DMS53 (cell line): ENCODE data around the gene MED15.

Experiments used
- DNase-seq: peaks from one replicate; lab custom pipeline; 2025; lab: John Stamatoyannopoulos, UW

MED15 gene

GRCh38 chr22:20552443-20553401 is 45.3 kb downstream of the MED15 start:
- DNase-seq: no peak

- DNase-seq: no peak
Measured at GRCh38 chr22:20553947-20554741, 46.7 kb downstream of the MED15 start.

- no peak for DNase-seq
Measured at GRCh38 chr22:20554824-20555223, 47.4 kb downstream of the MED15 start.

- no peak for DNase-seq
Measured at GRCh38 chr22:20558534-20558933, 51.1 kb downstream of the MED15 start.

GRCh38 chr22:20559174-20559760 is 51.9 kb downstream of the MED15 start:
- no peak for DNase-seq

GRCh38 chr22:20560716-20561115 is 53.3 kb downstream of the MED15 start:
- DNase-seq: no peak

GRCh38 chr22:20561882-20562281 is 54.5 kb downstream of the MED15 start:
- DNase-seq: no peak

- no peak for DNase-seq
Measured at GRCh38 chr22:20562607-20563465, 55.4 kb downstream of the MED15 start.

GRCh38 chr22:20563466-20563906 is 56.1 kb downstream of the MED15 start:
- DNase-seq: no peak

- DNase-seq: no peak
Measured at GRCh38 chr22:20563941-20564371, 56.5 kb downstream of the MED15 start.

- DNase-seq: no peak
Measured at GRCh38 chr22:20565079-20565734, 57.8 kb downstream of the MED15 start.

- no peak for DNase-seq
Measured at GRCh38 chr22:20565761-20566160, 58.4 kb downstream of the MED15 start.

GRCh38 chr22:20566420-20567260 is 59.2 kb downstream of the MED15 start:
- DNase-seq: no peak

- DNase-seq: no peak
Measured at GRCh38 chr22:20567371-20567847, 60.0 kb downstream of the MED15 start.

GRCh38 chr22:20567993-20568417 is 60.6 kb downstream of the MED15 start:
- no peak for DNase-seq

GRCh38 chr22:20568502-20569058 is 61.2 kb downstream of the MED15 start:
- no peak for DNase-seq

- no peak for DNase-seq
Measured at GRCh38 chr22:20569059-20570058, 61.9 kb downstream of the MED15 start.

GRCh38 chr22:20571078-20571503 is 63.7 kb downstream of the MED15 start:
- DNase-seq: no peak
